22Rv1 (cell line): Measurements from ENCODE around the gene ANKRD39.

ENCODE experiments used
- H3K27ac ChIP-seq: fragments of 450-650 bp; 2 replicates; pipeline ENCODE4 v1.5.1; 2017
- CTCF ChIP-seq: fragments of 450-650 bp; IDR thresholded peaks from 2 replicates; pipeline ENCODE4 v1.5.1; 2017; ENCODE audit warnings: mild to moderate bottlenecking
- ZFX ChIP-seq: fragments of 450-650 bp; IDR thresholded peaks from 2 replicates; pipeline ENCODE4 v1.6.1; 2017; ENCODE audit warnings: antibody characterized with exemption, borderline replicate concordance

The ANKRD39 gene

GRCh38 chr2:96884299-96885094, 26.7 kb upstream of the ANKRD39 start:
- no peak for TF ChIP-seq CTCF
- TF ChIP-seq ZFX = no peak
- H3K27ac ChIP-seq = no peak overlapping the region

GRCh38 chr2:96883306-96883705, 25.5 kb upstream of the ANKRD39 start:
- H3K27ac ChIP-seq = no peak overlapping the region
- TF ChIP-seq CTCF (no peak), ZFX (no peak)

GRCh38 chr2:96882906-96883305, 25.1 kb upstream of the ANKRD39 start:
- TF ChIP-seq CTCF (no peak), ZFX (no peak)
- H3K27ac ChIP-seq = no peak overlapping the region

- no peak overlapping the region for H3K27ac ChIP-seq
- TF ChIP-seq CTCF (no peak), ZFX (no peak)
Observed at GRCh38 chr2:96882230-96882629, 24.4 kb upstream of the ANKRD39 start.

GRCh38 chr2:96881349-96882195, 23.8 kb upstream of the ANKRD39 start:
- H3K27ac ChIP-seq = no peak overlapping the region
- no peak for TF ChIP-seq CTCF
- no peak for TF ChIP-seq ZFX

- no peak overlapping the region for H3K27ac ChIP-seq
- no peak for TF ChIP-seq CTCF
- TF ChIP-seq ZFX = no peak
Observed at GRCh38 chr2:96880891-96881273, 23.1 kb upstream of the ANKRD39 start.

GRCh38 chr2:96879545-96880040, 21.8 kb upstream of the ANKRD39 start:
- no peak overlapping the region for H3K27ac ChIP-seq
- no peak for TF ChIP-seq CTCF
- TF ChIP-seq ZFX = no peak
